ENCODE data around the gene CSAD.

CSAD gene
- 2.5 to 11.6 (median 7.7) reads per million in 18 experiments for total RNA-seq

- peak; percentile 97 to 98 for DNase-seq
These were observed at the start of gene CSAD, which contains the start of gene ZNF740 for GRCh38 chr12:53180220-53180930. CSAD (minus strand) TSS chr12:53180925; CDS start chr12:53173470, 7,455 bp downstream. ZNF740 (plus strand) TSS chr12:53180722; CDS start chr12:53181984, 1,262 bp downstream.

DNA sequence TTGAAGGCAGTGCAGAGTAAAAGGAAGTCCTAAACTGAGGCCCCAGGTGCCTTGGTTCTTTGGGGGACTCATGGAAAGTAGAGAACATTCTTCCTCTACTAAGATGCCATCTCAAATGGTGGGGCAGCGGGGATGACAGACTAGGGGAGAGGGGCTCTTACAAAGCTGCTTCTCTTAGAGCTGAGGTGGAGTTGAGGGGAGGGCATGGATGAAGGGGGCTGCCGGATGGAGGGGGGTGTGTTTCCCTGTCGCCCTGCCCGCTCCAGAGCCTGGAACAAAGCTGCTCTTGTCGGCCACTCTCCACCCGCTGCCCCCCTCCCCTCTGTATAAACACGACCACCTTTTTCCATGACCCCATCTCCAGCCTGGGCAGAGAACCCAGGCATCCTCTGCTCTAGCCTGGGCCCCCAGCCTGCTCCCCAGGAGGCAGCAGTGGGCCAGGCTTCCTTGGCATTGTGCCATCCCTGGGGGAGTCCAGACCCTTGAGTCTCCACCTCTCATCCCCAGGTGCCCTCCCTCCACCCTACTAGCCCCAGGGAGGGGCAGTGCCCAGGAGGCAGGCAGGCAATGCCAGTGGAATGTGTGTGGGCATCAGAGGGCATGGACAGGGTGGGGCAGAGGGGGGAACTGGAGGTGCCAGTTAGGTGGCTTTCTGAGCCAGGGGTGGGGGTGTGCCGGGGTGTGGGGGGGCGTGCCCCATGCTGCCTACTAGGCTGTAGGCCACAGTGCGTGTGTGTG, 49.6 kb upstream of the CSAD start:
- DNase-seq = no peak

DNA sequence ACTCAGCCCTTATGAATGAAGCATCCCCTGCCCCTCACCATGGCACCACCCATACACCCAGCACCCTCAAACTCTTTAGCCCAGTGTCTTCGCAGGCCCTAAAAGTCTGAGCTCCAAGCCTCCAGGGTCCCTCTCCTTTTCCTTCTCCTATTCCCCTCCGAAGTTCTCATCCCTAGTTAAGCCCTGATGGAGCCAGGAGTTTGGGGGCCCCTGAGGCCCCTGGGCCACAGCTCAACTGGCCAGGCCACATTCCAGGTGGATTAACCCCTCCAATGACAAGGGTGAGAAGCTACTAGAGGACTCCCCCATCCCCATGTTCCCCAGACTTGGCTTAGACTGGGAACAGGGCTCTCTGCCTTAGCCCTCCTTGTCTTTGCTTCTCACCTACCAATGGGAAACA, 48.7 kb upstream of the CSAD start:
- no peak for DNase-seq

DNA sequence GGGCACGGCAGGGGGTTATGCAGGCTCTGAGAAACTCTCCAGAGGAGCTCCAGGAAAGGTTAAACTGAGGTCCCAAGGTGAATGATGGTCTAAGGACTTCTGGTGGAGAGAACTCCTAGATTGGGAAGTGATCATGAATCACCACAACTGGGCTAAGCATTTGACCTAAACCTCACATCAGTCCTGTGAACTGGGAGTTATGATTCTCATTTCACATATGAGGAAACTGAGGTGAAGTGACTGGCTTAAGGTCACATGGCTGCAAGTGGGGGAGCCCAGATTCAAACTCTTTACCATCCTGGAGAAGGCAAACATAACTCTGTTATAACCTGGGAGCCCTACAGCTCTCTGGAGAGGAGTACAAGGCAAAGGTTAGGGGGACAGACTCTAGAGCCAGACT, 47.1 kb upstream of the CSAD start:
- DNase-seq = peak in 1 of 2 donors; percentile 47

DNA sequence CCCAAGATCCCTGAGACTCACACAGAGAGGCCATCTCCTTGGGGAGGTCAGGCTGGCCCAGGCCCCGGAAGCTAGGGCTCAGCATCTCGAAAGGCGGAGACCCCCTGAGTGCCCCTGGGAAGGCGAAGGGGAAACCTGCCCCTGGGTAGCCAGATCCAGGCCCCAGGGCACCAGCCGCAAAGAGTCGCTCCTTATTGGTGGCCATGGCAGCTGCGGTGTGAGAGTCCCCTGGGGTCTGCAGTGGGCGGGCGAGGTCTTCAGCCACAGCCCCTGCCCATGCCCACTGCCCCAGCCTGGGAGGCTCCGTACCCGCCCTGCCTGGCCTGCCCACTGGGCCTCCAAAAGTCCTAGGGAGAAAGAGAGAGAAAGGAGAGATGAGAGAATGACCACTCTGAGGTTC, 46.6 kb upstream of the CSAD start:
- no peak for DNase-seq

GRCh38 chr12:53226815-53227214, 46.1 kb upstream of the CSAD start:
- DNase-seq = no peak

- no peak for DNase-seq
These were observed 45.1 kb upstream of the CSAD start for GRCh38 chr12:53225635-53226424.

- DNase-seq = no peak
These were observed 44.3 kb upstream of the CSAD start for GRCh38 chr12:53224897-53225634.

- no peak for DNase-seq
These were observed 43.6 kb upstream of the CSAD start for GRCh38 chr12:53224061-53224896.

DNA sequence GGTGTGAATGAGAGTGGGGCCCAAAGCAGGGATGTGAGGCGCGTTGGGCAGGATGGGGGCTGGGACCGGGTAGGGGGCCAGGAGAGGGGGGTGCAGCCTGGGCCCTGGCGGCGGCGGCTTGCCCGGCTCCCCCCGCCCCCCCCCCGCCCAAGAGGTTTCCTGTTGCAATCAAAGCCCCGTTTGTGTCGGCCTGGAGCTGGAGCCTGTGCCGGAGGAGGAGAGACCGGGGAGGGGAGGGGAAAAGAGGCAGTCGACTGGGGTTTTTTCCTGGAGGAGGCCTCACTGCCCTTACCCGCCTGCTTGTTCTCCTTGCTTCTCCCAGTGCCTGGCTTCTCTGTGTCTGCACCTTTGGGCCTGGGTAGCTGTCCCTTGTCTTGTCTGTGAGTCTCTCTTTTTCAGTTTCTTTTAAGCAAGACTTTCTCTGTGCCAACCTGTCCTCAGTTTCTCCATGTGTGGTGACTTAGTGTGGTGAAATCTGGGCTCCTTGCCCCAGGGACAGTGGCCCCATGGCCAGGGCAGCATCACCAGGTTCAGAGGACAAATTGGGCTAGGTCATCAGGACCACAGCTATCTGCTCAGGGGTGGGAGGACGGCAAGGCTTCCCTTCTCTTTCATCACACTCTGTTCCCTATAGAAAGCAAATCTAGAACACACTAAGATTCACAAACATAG, 42.8 kb upstream of the CSAD start:
- DNase-seq = peak in 1 of 2 donors; percentile 46

DNA sequence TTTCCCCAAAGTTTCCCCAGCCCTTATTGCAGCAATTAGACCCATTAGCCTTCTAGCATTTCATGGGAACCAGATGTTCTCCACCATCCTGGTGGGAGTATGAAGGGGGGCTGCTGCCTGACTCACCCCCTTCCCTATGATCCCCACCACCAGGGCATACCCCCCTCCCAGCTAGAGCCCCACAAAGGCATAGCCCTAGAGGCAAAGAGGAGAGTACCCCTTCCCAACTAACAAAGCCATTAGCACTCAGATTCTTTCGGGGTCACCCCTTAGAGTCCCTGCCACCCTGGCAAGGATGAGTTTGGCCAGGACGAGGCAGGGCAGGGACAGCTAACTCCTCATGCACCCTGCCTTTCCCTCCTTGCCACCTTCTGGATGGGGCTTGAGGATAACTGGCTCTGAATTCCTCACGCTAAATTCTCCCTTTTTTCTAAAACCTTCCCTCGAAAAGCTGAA, 42.1 kb upstream of the CSAD start:
- no peak for DNase-seq

DNA sequence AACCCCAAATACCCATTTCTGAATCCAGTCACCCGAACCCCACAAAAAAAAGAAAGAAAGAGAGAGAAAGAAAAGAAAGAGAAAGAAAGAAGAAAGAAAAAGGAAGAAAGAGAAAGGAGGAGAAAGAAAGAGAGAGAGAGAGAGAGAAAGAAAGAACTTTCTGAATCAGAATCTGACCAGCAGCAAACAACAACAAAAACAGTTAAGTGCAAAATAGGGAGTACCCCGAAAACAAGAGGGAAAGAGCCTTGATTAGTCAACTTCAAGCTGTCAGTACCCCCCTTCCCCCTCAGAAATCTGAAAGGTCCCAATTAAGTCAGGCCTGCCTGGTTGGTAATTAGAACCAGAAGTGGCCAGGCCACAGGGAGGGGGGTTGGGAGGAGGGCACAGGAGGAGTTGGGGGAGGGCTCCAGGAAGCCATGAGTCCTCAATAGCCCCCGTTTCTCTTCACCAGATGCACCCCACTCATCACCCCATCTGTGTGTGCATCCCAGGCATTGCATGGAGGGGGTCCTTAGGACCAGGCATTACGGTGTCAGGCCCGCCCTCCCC, 41.5 kb upstream of the CSAD start:
- no peak for DNase-seq

- DNase-seq = peak; percentile 19 to 64
These were observed 40.7 kb upstream of the CSAD start for GRCh38 chr12:53221203-53222080.

DNA sequence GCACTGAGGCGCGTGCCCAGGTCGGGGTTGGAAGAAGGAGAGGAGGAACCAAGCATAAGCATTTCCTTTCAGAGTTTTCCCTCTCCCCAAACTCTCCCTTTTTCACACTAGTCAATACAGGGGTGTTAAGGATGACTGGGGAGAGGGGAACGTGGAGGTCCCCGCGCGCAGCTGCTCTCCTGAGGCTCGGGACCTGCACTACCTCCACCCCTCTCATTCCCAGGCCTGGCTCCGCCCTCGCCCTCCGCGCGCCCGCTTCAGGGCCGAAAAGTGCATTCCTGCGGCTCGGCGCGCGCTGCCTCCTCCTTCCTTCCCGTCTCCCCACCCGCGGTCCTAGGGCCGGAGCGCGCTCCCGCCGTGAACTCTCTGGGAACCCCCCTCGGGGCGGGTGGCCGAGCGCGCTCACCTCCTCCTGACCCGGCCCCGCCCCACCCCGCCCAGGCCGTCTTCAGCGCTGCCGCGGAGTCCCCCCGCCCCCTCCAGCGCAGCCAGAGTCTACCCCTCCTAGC, 40.0 kb upstream of the CSAD start:
- DNase-seq = peak; percentile 92 to 96

GRCh38 chr12:53219956-53220693, 39.4 kb upstream of the CSAD start:
- peak; percentile 55 to 86 for DNase-seq

- DNase-seq = peak; percentile 85 to 99
These were observed 38.7 kb upstream of the CSAD start for GRCh38 chr12:53219292-53219955.

GRCh38 chr12:53218551-53219291, 38.0 kb upstream of the CSAD start:
- DNase-seq = no peak
